ENCODE results near the gene TBC1D32.

DNA sequence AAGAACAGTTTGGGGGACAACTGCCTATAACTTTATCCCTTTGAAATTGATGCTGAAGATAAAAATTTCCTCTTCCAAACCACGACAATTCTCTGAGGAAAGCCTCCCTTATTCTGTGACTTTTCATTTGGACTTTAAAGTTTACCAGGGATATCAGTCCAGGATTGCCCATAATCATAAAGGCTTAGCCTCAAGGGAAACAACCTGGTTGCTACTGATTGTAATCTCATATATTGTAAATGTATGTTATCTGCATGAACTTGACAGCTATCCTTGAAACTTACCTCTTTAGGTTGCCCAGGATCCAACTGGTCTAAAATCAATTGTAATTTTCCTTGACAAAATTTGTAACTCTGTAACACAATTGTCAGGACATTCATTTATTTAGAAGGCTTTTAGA is 23.8 kb downstream of the TBC1D32 start:
- TF ChIP-seq, protein P1, sequence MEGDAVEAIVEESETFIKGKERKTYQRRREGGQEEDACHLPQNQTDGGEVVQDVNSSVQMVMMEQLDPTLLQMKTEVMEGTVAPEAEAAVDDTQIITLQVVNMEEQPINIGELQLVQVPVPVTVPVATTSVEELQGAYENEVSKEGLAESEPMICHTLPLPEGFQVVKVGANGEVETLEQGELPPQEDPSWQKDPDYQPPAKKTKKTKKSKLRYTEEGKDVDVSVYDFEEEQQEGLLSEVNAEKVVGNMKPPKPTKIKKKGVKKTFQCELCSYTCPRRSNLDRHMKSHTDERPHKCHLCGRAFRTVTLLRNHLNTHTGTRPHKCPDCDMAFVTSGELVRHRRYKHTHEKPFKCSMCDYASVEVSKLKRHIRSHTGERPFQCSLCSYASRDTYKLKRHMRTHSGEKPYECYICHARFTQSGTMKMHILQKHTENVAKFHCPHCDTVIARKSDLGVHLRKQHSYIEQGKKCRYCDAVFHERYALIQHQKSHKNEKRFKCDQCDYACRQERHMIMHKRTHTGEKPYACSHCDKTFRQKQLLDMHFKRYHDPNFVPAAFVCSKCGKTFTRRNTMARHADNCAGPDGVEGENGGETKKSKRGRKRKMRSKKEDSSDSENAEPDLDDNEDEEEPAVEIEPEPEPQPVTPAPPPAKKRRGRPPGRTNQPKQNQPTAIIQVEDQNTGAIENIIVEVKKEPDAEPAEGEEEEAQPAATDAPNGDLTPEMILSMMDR (tag by site-specific recombination; IDR thresholded peaks at IDR 0.05) = no peak
- TF ChIP-seq ZBTB1 (tag by site-specific recombination; IDR thresholded peaks at IDR 0.05) (no peak), TCF7L2 (IDR thresholded peaks at IDR 0.05; ENCODE audit: borderline replicate concordance, low read depth, low read length) (no peak), ZNF555 (tag by site-specific recombination; conservative IDR thresholded peaks at IDR 0.05) (no peak), ZNF311 (tag by site-specific recombination; IDR thresholded peaks at IDR 0.05; ENCODE audit: borderline replicate concordance) (no peak), ZNF112 (tag by site-specific recombination; IDR thresholded peaks at IDR 0.05) (no peak), ZNF670 (tag by site-specific recombination; IDR thresholded peaks at IDR 0.05; ENCODE audit: low read depth) (no peak)
- TF ChIP-seq, protein P2, sequence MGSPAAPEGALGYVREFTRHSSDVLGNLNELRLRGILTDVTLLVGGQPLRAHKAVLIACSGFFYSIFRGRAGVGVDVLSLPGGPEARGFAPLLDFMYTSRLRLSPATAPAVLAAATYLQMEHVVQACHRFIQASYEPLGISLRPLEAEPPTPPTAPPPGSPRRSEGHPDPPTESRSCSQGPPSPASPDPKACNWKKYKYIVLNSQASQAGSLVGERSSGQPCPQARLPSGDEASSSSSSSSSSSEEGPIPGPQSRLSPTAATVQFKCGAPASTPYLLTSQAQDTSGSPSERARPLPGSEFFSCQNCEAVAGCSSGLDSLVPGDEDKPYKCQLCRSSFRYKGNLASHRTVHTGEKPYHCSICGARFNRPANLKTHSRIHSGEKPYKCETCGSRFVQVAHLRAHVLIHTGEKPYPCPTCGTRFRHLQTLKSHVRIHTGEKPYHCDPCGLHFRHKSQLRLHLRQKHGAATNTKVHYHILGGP (tag by site-specific recombination; IDR thresholded peaks at IDR 0.05) = no peak
- TF ChIP-seq, protein P3, sequence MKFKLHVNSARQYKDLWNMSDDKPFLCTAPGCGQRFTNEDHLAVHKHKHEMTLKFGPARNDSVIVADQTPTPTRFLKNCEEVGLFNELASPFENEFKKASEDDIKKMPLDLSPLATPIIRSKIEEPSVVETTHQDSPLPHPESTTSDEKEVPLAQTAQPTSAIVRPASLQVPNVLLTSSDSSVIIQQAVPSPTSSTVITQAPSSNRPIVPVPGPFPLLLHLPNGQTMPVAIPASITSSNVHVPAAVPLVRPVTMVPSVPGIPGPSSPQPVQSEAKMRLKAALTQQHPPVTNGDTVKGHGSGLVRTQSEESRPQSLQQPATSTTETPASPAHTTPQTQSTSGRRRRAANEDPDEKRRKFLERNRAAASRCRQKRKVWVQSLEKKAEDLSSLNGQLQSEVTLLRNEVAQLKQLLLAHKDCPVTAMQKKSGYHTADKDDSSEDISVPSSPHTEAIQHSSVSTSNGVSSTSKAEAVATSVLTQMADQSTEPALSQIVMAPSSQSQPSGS (tag by site-specific recombination; IDR thresholded peaks at IDR 0.05; ENCODE audit: low read depth) = no peak
- TF ChIP-seq, protein P4, sequence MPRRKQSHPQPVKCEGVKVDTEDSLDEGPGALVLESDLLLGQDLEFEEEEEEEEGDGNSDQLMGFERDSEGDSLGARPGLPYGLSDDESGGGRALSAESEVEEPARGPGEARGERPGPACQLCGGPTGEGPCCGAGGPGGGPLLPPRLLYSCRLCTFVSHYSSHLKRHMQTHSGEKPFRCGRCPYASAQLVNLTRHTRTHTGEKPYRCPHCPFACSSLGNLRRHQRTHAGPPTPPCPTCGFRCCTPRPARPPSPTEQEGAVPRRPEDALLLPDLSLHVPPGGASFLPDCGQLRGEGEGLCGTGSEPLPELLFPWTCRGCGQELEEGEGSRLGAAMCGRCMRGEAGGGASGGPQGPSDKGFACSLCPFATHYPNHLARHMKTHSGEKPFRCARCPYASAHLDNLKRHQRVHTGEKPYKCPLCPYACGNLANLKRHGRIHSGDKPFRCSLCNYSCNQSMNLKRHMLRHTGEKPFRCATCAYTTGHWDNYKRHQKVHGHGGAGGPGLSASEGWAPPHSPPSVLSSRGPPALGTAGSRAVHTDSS (tag by site-specific recombination; IDR thresholded peaks at IDR 0.05) = no peak
